Trophoblast cell (in vitro differentiated cells and primary cell): ENCODE results near the gene SSR3.
"Not testable (repeated sequence)": the region's sequence is repeated elsewhere in the genome, so short reads cannot be mapped to it uniquely, and the experiment has no call there.

Experiments used
- DNase-seq, 2 donors: peaks; one replicate each; pipeline ENCODE4 v3.0.0-alpha.2; 2016
- H2AFZ ChIP-seq: 2 replicates; pipeline ENCODE4 v1.6.1; 2013; ENCODE audit warnings: low read length, moderate library complexity, mild to moderate bottlenecking; ENCODE audit not compliant: insufficient read depth, poor library complexity
- H2AK5ac ChIP-seq: 2 replicates; pipeline ENCODE4 v1.6.1; 2013; ENCODE audit warnings: mild to moderate bottlenecking, low read length
- H2BK120ac ChIP-seq: 2 replicates; pipeline ENCODE4 v1.6.1; 2013; ENCODE audit warnings: low read length, mild to moderate bottlenecking, moderate library complexity; ENCODE audit not compliant: insufficient read depth, poor library complexity
- H2BK12ac ChIP-seq: 2 replicates; pipeline ENCODE4 v1.6.1; 2013; ENCODE audit warnings: mild to moderate bottlenecking, low read length, moderate library complexity
- H2BK5ac ChIP-seq: 2 replicates; pipeline ENCODE4 v1.6.1; 2013; ENCODE audit warnings: low read length, low read depth, moderate library complexity, mild to moderate bottlenecking; ENCODE audit not compliant: poor library complexity
- H3K14ac ChIP-seq: 2 replicates; pipeline ENCODE4 v1.6.1; 2013; ENCODE audit warnings: mild to moderate bottlenecking, low read length
- H3K18ac ChIP-seq: 2 replicates; pipeline ENCODE4 v1.6.1; 2013; ENCODE audit warnings: mild to moderate bottlenecking, low read length
- H3K23ac ChIP-seq: 2 replicates; pipeline ENCODE4 v1.6.1; 2013; ENCODE audit warnings: low read length
- H3K27ac ChIP-seq: 2 replicates; pipeline ENCODE4 v1.5.1; 2013; ENCODE audit warnings: low read depth, mild to moderate bottlenecking, inconsistent platforms, low read length, moderate library complexity
- H3K27me3 ChIP-seq: 2 replicates; pipeline ENCODE4 v1.6.1; 2013; ENCODE audit warnings: inconsistent platforms, mild to moderate bottlenecking, low read length, moderate library complexity; ENCODE audit not compliant: insufficient read depth
- H3K36me3 ChIP-seq, 2 experiments: 1 replicate in 1 of 2; 2 replicates in 1 of 2; pipeline ENCODE4 v1.6.1; 2013; ENCODE audit warnings: low read length in 2 of 2, mild to moderate bottlenecking in 2 of 2, moderate library complexity in 1 of 2; ENCODE audit not compliant: insufficient read depth in 2 of 2, control insufficient read depth in 1 of 2
- H3K4ac ChIP-seq: 2 replicates; pipeline ENCODE4 v1.6.1; 2013; ENCODE audit warnings: low read depth, mild to moderate bottlenecking, low read length, moderate library complexity
- H3K4me1 ChIP-seq, 2 experiments: 1 replicate in 1 of 2; 2 replicates in 1 of 2; pipeline ENCODE4 v1.6.1; 2013; ENCODE audit warnings: low read length in 2 of 2, mild to moderate bottlenecking in 2 of 2, moderate library complexity in 1 of 2; ENCODE audit not compliant: insufficient read depth in 2 of 2, control insufficient read depth in 1 of 2
- H3K4me2 ChIP-seq: 2 replicates; pipeline ENCODE4 v1.6.1; 2013; ENCODE audit warnings: inconsistent platforms, mild to moderate bottlenecking, low read length, moderate library complexity
- H3K4me3 ChIP-seq: 2 replicates; pipeline ENCODE4 v1.5.1; 2013; ENCODE audit warnings: mild to moderate bottlenecking, low read depth, low read length, inconsistent platforms
- H3K79me1 ChIP-seq: one replicate; pipeline ENCODE4 v1.6.1; 2013; ENCODE audit warnings: low read length
- H3K79me2 ChIP-seq: 2 replicates; pipeline ENCODE4 v1.6.1; 2013; ENCODE audit warnings: low read length, mild to moderate bottlenecking; ENCODE audit not compliant: control insufficient read depth, insufficient read depth, poor library complexity
- H3K9ac ChIP-seq: 2 replicates; pipeline ENCODE4 v1.6.1; 2013; ENCODE audit warnings: mild to moderate bottlenecking, low read length
- H3K9me3 ChIP-seq: 2 replicates; pipeline ENCODE4 v1.6.1; 2013; ENCODE audit warnings: low read depth, mild to moderate bottlenecking, control low read depth, inconsistent platforms, low read length; ENCODE audit not compliant: insufficient read depth
- H4K12ac ChIP-seq: 2 replicates; pipeline ENCODE4 v1.6.1; 2013; ENCODE audit warnings: low read depth, mild to moderate bottlenecking, low read length, moderate library complexity
- H4K8ac ChIP-seq: 2 replicates; pipeline ENCODE4 v1.6.1; 2013; ENCODE audit warnings: low read depth, mild to moderate bottlenecking, low read length, moderate library complexity
- H4K91ac ChIP-seq: one replicate; pipeline ENCODE4 v1.6.1; 2013; ENCODE audit warnings: low read depth, mild to moderate bottlenecking, low read length, moderate library complexity
- WGBS: extraction: QIAGEN DNeasy Blood & Tissue Kit; methylation state at CpG from one replicate; pipeline ENCODE4 v1.1.7; 2013; ENCODE audit warnings: missing lambda C conversion rate; ENCODE audit not compliant: insufficient read length, insufficient coverage; ENCODE audit errors: extremely low coverage; 5-methylcytosine and 5-hydroxymethylcytosine counted together

SSR3 gene

DNA sequence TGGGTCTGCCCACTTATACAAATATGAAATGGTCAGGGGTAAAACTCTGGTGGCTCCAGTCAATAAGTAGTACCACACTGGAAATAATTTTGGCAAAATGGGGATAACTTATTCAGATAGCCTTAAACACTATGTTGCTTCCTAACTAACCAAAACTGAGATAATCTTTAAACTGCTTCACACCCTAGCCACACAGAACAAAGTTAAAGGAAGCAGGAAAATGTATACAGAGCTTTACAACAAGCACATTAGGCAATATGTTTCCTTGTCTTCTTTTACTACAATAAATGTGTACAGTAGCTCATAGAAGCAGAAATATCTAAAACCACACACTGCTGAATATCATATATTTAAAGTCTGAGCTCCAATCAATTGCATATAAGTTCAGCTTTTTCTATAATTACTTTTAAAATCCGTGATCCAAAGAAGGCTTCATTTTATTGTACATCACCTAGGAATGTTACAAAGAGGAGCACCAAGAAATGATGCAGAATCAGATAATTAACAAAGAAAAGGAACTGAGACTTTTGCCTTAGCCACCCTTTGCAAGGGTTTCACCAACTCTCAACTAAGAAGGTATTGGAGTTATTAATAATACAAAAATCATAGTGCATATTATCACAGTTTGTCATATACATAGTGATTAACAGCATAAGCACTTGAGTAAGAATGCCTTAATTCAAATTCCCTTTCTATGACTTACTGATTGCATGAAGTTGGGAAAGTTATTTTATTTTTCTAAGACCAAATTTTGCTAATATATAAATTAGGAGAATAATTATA lies 9.2 kb upstream of the SSR3 start:
- Histone ChIP-seq H3K79me2 (no peaks in the 10 kb centered on the region), H3K27ac (no peak overlapping the region), H3K4ac (no peak overlapping the region), H4K12ac (no peak overlapping the region), H2BK120ac (no peak overlapping the region), H3K9me3 (no peaks in the 10 kb centered on the region), H4K91ac (no peak overlapping the region), H3K23ac (no peak overlapping the region), H3K36me3 (no peaks in the 10 kb centered on the region), H2BK5ac (no peak overlapping the region), H3K79me1 (no peaks in the 10 kb centered on the region), H3K18ac (no peak overlapping the region), H3K27me3 (no peaks in the 10 kb centered on the region), H3K4me1 (no peaks in the 10 kb centered on the region), H4K8ac (no peak overlapping the region), H2AFZ (no peak overlapping the region), H3K4me3 (no peak overlapping the region), H2BK12ac (no peak overlapping the region), H3K14ac (no peak overlapping the region), H2AK5ac (no peak overlapping the region), H3K9ac (no peak overlapping the region), H3K4me2 (no peak overlapping the region)
- DNase-seq = peak in 1 of 2 donors; percentile 26
- WGBS = no CpG with 5 or more reads among the region's 1 CpG

DNA sequence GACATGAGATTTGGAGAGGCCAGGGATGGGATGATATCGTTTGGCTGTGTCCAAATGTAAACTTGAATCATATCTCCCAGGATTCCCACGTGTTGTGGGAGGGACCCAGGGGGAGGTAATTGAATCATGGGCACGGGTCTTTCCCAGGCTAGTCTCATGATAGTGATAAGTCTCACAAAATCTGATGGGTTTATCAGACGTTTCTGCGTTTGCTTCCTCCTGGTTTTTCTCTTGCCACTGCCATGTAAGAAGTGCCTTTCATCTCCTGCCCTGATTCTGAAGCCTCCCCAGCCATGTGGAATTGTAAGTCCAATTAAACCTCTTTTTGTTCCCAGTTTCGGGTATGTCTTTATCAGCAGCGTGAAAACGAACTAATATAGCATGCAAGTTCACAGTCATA lies 7.6 kb upstream of the SSR3 start:
- H4K91ac ChIP-seq, H2AK5ac ChIP-seq, H3K4me3 ChIP-seq, H3K9ac ChIP-seq, H3K27ac ChIP-seq, H3K36me3 ChIP-seq, H4K8ac ChIP-seq, H2BK12ac ChIP-seq, H3K9me3 ChIP-seq, H3K27me3 ChIP-seq, H3K4ac ChIP-seq, H3K4me2 ChIP-seq, H3K79me1 ChIP-seq, H4K12ac ChIP-seq, H3K23ac ChIP-seq, H2AFZ ChIP-seq, H3K79me2 ChIP-seq, DNase-seq, H2BK5ac ChIP-seq, H2BK120ac ChIP-seq, H3K4me1 ChIP-seq, H3K14ac ChIP-seq, H3K18ac ChIP-seq: not testable (repeated sequence)
- WGBS = no CpG with 5 or more reads among the region's 8 CpGs

DNA sequence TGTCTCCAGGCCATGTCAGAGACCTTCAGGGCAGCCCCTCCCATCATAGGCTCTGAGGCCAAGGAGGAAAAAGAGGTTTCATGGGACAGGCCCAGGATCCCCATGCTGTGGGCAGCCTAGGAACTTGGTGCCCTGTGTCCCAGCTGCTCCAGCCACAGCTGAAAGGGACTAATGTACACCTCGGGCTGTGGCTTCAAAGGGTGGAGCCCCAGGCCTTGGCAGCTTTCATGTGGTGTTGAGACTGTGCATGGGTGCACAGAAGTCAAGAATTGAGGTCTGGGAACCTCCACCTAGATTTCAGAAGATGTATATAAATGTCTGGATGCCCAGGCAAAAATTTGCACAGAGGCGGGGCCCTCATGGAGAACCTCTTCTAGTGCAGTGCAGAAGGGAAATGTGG lies 6.6 kb upstream of the SSR3 start:
- no peak overlapping the region for H3K9ac ChIP-seq

DNA sequence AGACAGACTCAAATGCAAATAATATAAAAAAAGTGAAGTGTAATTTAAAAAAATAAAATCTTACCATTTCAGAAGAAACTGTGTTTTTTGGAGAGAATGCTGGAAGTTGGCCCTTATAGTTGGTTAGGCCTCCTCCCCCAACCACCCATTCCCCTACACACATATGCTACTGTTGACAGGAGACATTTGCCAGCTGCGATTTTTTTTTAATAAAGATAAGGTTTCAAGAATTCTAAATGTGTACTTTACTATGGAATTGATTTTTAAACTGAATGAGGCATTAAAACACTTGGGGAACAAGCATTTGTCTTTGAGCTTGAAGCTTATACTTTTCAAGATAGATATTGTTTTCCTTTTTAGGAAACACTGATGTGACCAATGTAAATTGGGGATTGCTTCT lies 4.4 kb upstream of the SSR3 start:
- no peak overlapping the region for H3K14ac ChIP-seq
- H2BK5ac ChIP-seq = no peak overlapping the region
- no CpG with 5 or more reads among the region's 1 CpG for WGBS
- H4K12ac ChIP-seq = no peak overlapping the region
- DNase-seq = no peak
- H3K9ac ChIP-seq = no peak overlapping the region
- no peak overlapping the region for H2BK12ac ChIP-seq
- H3K4ac ChIP-seq = no peak overlapping the region
- H3K4me1 ChIP-seq = no peaks in the 10 kb centered on the region
- peaks cover 4% of the 10 kb centered on the region for H3K79me2 ChIP-seq
- no peak overlapping the region for H3K23ac ChIP-seq
- no peak overlapping the region for H3K4me3 ChIP-seq
- H3K36me3 ChIP-seq = no peaks in the 10 kb centered on the region
- peaks cover 7% of the 10 kb centered on the region for H3K79me1 ChIP-seq
- H2AK5ac ChIP-seq = no peak overlapping the region
- no peaks in the 10 kb centered on the region for H3K27me3 ChIP-seq
- H3K18ac ChIP-seq = no peak overlapping the region
- no peak overlapping the region for H2AFZ ChIP-seq
- no peak overlapping the region for H3K27ac ChIP-seq
- H4K91ac ChIP-seq = no peak overlapping the region
- H3K4me2 ChIP-seq = no peak overlapping the region
- H4K8ac ChIP-seq = no peak overlapping the region
- H3K9me3 ChIP-seq = no peaks in the 10 kb centered on the region
- no peak overlapping the region for H2BK120ac ChIP-seq

More for the DNA sequence above, 6.6 kb upstream of the SSR3 start:
- H2BK5ac ChIP-seq = no peak overlapping the region
- H3K36me3 ChIP-seq = no peaks in the 10 kb centered on the region
- H4K8ac ChIP-seq = no peak overlapping the region
- no peak overlapping the region for H2AK5ac ChIP-seq
- H3K9me3 ChIP-seq = no peaks in the 10 kb centered on the region
- WGBS = no CpG with 5 or more reads among the region's 2 CpGs
- no peak overlapping the region for H3K4me3 ChIP-seq
- DNase-seq = no peak
- H3K27ac ChIP-seq = no peak overlapping the region
- H2BK120ac ChIP-seq = no peak overlapping the region
- H2BK12ac ChIP-seq = no peak overlapping the region
- H3K79me2 ChIP-seq = no peaks in the 10 kb centered on the region
- no peaks in the 10 kb centered on the region for H3K27me3 ChIP-seq
- no peak overlapping the region for H3K14ac ChIP-seq
- H3K4me2 ChIP-seq = no peak overlapping the region
- no peak overlapping the region for H3K18ac ChIP-seq
- no peaks in the 10 kb centered on the region for H3K4me1 ChIP-seq
- H3K79me1 ChIP-seq = no peaks in the 10 kb centered on the region
- no peak overlapping the region for H2AFZ ChIP-seq
- H3K4ac ChIP-seq = no peak overlapping the region
- H4K12ac ChIP-seq = no peak overlapping the region
- H3K23ac ChIP-seq = no peak overlapping the region
- no peak overlapping the region for H4K91ac ChIP-seq
